GM19324 (cell line): Measurements from ENCODE around the gene MARCHF6.
"Not testable (repeated sequence)": the region's sequence is repeated elsewhere in the genome, so short reads cannot be mapped to it uniquely, and the experiment has no call there.

Experiments used
- ATAC-seq: cut with Tn5 transposase; IDR thresholded peaks from one replicate; pipeline ENCODE4 v1.9.1; 2021; ENCODE audit warnings: mild to moderate bottlenecking, moderate library complexity; ENCODE audit not compliant: unreplicated experiment, low FRiP score

MARCHF6 gene

GRCh38 chr5:10348258-10348657 is 5.2 kb upstream of the MARCHF6 start:
- ATAC-seq, result no peak

GRCh38 chr5:10351199-10351905 is 2.1 kb upstream of the MARCHF6 start:
- no peak for ATAC-seq

GRCh38 chr5:10351919-10352318 is 1.6 kb upstream of the MARCHF6 start:
- ATAC-seq, result no peak

- no peak for ATAC-seq
Observed at GRCh38 chr5:10352430-10353240, 860 bp upstream of the MARCHF6 start.

GRCh38 chr5:10354048-10354872 is 765 bp downstream of the MARCHF6 start:
- peak; percentile 24 for ATAC-seq

GRCh38 chr5:10355071-10355889 is 1.8 kb downstream of the MARCHF6 start:
- ATAC-seq, result no peak

GRCh38 chr5:10358999-10359398 is 5.5 kb downstream of the MARCHF6 start:
- ATAC-seq, result no peak

- ATAC-seq, result no peak
Observed at GRCh38 chr5:10360686-10361085, 7.2 kb downstream of the MARCHF6 start.

GRCh38 chr5:10363519-10364185 is 10.2 kb downstream of the MARCHF6 start:
- no peak for ATAC-seq

- no peak for ATAC-seq
Observed at GRCh38 chr5:10364186-10364689, 10.7 kb downstream of the MARCHF6 start.

- ATAC-seq, result no peak
Observed at GRCh38 chr5:10365782-10366181, 12.3 kb downstream of the MARCHF6 start.

- ATAC-seq, result no peak
Observed at GRCh38 chr5:10366310-10367272, 13.1 kb downstream of the MARCHF6 start.

- ATAC-seq, result no peak
Observed at GRCh38 chr5:10367579-10367978, 14.1 kb downstream of the MARCHF6 start.

GRCh38 chr5:10370931-10371330 is 17.4 kb downstream of the MARCHF6 start:
- ATAC-seq, result no peak

- ATAC-seq, result not testable (repeated sequence)
Observed at GRCh38 chr5:10371369-10371768, 17.9 kb downstream of the MARCHF6 start.

- ATAC-seq, result no peak
Observed at GRCh38 chr5:10372726-10373709, 19.5 kb downstream of the MARCHF6 start.
